Measurements from ENCODE around the gene PDE3A.

- TF ChIP-seq POLR2A (IDR thresholded peaks at IDR 0.05; ENCODE audit: borderline replicate concordance, extremely low read depth, insufficient read depth, insufficient read length): no peak
- TF ChIP-seq CTCF (IDR thresholded peaks at IDR 0.05 in 2 of 3, conservative IDR thresholded peaks at IDR 0.05 in 1 of 3; ENCODE audit: borderline replicate concordance in 1 of 3, insufficient read depth in 1 of 3, low read depth in 2 of 3, low read length in 2 of 3): no peak
- TF ChIP-seq POLR2AphosphoS5 (IDR thresholded peaks at IDR 0.05; ENCODE audit: low read depth, low read length): no peak
- no peak for TF ChIP-seq FOSL1 (IDR thresholded peaks at IDR 0.05; ENCODE audit: low read depth)
- no peak for TF ChIP-seq RAD21 (IDR thresholded peaks at IDR 0.05; ENCODE audit: low read depth)
Measured at GRCh38 chr12:20398686-20399085, 30.3 kb downstream of the PDE3A start.

Data from HCT116 (cell line).